ENCODE measurements around the gene CFC1B.
"Not testable (repeated sequence)": the region's sequence is repeated elsewhere in the genome, so short reads cannot be mapped to it uniquely, and the experiment has no call there.

The CFC1B gene

GRCh38 chr2:130571929-130572328 lies 50.9 kb downstream of the CFC1B start:
- DNase-seq: not testable (repeated sequence)

- not testable (repeated sequence) for DNase-seq
These were observed 53.2 kb downstream of the CFC1B start for GRCh38 chr2:130574230-130574629.

- DNase-seq: not testable (repeated sequence)
These were observed 55.3 kb downstream of the CFC1B start for GRCh38 chr2:130576209-130576784.

GRCh38 chr2:130577559-130577958 lies 56.5 kb downstream of the CFC1B start:
- DNase-seq: not testable (repeated sequence)

All from stimulated activated CD4-positive, alpha-beta T cell treated with anti-CD3 and anti-CD28 coated beads, Interleukin-12 subunit alpha, Interleukin-12 subunit beta, amount 100 ng/mL, for 4 hours (primary cell).